SK-N-MC (cell line): ENCODE measurements around the gene HIBCH.

ENCODE experiments used
- DNase-seq: peaks from one replicate; pipeline ENCODE4 v3.0.0-alpha.2; 2011; ENCODE audit warnings: low read depth, low spot score
- H3K27ac ChIP-seq: fragments of 200-600 bp; sonication (generic); 2 replicates; pipeline ENCODE4 v1.5.1; 2016; ENCODE audit warnings: mixed run types
- H3K36me3 ChIP-seq: fragments of 200-600 bp; sonication (generic); 2 replicates; pipeline ENCODE4 v1.6.1; 2017; ENCODE audit warnings: antibody characterized with exemption, low read length, mixed read lengths; ENCODE audit not compliant: insufficient read depth
- H3K4me3 ChIP-seq: fragments of 200-600 bp; sonication (generic); 2 replicates; pipeline ENCODE4 v1.5.1; 2016
- H3K9ac ChIP-seq: fragments of 200-600 bp; sonication (generic); 2 replicates; pipeline ENCODE4 v1.8.0; 2017; ENCODE audit warnings: mixed run types, mixed read lengths; ENCODE audit not compliant: insufficient read length
- H3K9me3 ChIP-seq: fragments of 200-600 bp; sonication (generic); 2 replicates; pipeline ENCODE4 v1.6.1; 2017; ENCODE audit warnings: low read depth, mild to moderate bottlenecking, antibody characterized with exemption, low read length, moderate library complexity, mixed read lengths
- EZH2 ChIP-seq: fragments of 200-600 bp; sonication (generic); IDR thresholded peaks from one replicate; pipeline ENCODE4 v1.6.1; 2017; ENCODE audit warnings: antibody characterized with exemption
- FOXP2 ChIP-seq: optimal IDR thresholded peaks from 2 replicates; pipeline ENCODE3; 2011; ENCODE audit warnings: mild to moderate bottlenecking, moderate library complexity; ENCODE audit not compliant: insufficient read depth; ENCODE audit errors: extremely low read length, control extremely low read depth
- POLR2AphosphoS5 ChIP-seq: IDR thresholded peaks from 2 replicates; pipeline ENCODE4 v1.6.1; 2012; ENCODE audit warnings: mild to moderate bottlenecking, low read depth, low read length, borderline replicate concordance

HIBCH gene

DNA sequence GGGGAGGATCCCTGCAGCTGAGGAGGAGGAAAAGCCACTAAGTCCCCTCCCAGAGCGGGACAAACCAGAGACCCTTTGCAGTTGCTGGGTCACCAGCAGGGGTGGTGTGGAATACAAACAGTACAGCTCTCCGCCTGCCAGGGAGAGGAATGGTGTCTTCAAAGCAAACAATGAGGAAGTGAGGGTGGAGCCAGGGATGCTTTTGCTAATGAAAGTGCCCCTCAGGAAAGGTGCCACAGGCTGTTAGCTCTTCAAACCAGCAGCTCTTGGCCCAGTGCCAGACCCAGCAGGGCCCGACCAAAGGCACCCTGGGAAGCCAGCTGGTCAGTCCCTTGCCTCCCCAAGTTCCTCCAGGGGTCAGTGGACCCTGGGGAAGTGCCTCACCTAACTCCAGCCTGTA is 102.8 kb downstream of the HIBCH start:
- TF ChIP-seq EZH2: no peak
- TF ChIP-seq FOXP2: no peak
- TF ChIP-seq POLR2AphosphoS5: no peak
- H3K27ac ChIP-seq: no peak overlapping the region
- H3K36me3 ChIP-seq: no peaks in the 10 kb centered on the region
- H3K4me3 ChIP-seq: no peak overlapping the region
- no peak overlapping the region for H3K9ac ChIP-seq
- no peaks in the 10 kb centered on the region for H3K9me3 ChIP-seq
- DNase-seq: no peak

DNA sequence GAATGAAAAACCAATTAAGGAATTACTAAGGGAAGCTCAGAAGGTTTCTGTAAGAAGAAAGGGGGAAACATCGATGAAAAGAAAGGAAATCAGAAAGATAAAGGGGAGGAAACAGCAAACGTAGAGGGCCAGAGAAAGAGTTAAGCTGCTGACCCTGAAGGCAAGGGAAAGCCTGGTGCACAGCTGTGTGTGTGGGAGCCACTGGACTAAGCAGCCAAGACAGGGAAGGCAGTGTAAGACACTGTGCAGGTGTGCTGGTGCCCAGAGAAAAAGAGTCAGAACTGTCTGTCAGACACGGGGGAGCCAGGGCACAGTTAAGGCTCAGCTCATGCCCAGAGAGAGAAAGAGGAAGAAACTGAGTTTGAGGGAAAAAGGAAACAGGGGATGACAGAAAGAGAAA is 104.0 kb downstream of the HIBCH start:
- no peak for DNase-seq
- Histone ChIP-seq H3K9ac (no peak overlapping the region), H3K9me3 (no peaks in the 10 kb centered on the region), H3K36me3 (no peaks in the 10 kb centered on the region), H3K4me3 (no peak overlapping the region), H3K27ac (no peak overlapping the region)
- TF ChIP-seq FOXP2 (no peak), EZH2 (no peak), POLR2AphosphoS5 (no peak)

DNA sequence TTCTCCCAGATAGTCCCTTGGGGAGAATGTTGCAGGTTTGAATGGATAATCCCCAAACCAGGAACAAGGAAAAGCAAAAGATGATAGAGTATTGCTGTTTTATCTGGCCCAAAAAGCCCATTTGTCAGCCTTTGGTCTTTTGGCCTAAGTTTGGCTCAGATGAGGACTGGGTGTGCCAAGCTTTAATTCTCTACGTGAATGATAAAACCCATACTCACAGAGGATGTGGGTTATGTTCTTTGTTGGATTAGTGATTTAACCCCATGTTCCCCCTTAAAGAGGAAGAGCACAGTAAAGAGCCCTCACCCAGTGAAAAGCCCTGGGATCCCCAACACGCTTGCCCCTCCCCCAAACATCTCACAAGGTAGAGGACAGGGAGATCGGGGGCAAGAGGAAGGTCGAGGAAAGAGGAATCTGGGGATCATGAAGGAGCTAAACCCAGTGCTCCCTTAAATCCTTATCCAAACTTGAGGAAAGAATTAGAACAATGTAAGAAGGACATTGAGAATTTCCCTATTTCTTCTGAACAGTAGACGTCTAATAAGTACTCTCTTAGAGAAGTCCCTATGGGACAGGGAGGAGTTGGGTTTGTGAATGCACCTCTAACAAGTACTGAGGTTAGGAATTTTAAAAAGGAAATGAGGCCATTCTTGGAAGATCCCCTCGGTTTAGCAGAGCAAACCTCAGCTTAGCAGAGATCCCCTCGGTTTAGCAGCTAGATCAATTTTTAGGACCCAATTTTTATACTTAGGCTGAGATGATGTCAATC is 105.0 kb downstream of the HIBCH start:
- H3K9ac ChIP-seq: no peak overlapping the region
- TF ChIP-seq EZH2 (no peak), FOXP2 (no peak), POLR2AphosphoS5 (no peak)
- H3K36me3 ChIP-seq: no peaks in the 10 kb centered on the region
- DNase-seq: no peak
- no peak overlapping the region for H3K27ac ChIP-seq
- H3K9me3 ChIP-seq: no peaks in the 10 kb centered on the region
- H3K4me3 ChIP-seq: no peak overlapping the region

DNA sequence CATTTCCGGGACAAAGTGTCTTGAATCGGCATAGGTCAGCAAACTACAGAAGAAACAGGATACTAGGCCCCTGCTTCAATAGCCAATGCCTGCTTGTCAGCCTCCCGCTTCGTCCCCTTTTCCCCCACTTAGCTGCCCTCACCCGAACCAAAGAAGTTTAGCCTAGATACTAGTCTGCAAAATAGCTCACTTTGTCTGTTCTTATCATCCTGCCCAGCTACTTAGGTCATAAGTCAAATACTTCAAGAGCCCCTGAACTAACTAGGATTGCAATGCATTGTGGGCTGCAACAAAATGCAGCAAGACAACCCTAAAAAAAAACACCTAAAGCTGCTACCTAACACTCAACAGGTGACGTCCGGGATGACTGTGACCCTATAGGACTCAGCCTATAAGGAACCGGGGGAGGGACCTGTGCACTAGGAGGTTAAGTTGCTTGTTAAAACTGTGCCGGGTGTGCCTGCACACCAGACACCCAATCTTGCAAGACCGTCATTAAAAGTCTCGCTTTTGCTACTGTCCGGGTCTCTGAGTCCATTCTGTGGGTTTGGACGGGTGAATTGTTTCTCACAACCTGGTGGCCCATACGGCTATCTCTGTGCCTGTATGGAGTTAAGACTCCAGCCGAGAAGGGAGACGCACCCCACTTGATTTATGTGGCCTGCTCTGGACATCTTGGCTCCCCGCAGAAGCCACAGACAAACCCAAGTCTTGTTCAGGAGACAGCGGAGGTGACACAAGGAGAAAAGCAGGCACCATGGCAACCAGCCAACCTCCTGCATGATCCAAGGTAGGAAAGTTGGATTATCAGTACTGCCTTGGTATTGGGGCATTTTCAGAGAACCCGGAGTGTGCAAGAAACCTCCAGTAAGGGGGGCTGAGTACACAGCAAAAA is 105.9 kb downstream of the HIBCH start:
- no peak overlapping the region for H3K4me3 ChIP-seq
- H3K36me3 ChIP-seq: no peaks in the 10 kb centered on the region
- TF ChIP-seq EZH2 (no peak), POLR2AphosphoS5 (no peak), FOXP2 (no peak)
- DNase-seq: no peak
- no peak overlapping the region for H3K9ac ChIP-seq
- H3K9me3 ChIP-seq: no peaks in the 10 kb centered on the region
- no peak overlapping the region for H3K27ac ChIP-seq

DNA sequence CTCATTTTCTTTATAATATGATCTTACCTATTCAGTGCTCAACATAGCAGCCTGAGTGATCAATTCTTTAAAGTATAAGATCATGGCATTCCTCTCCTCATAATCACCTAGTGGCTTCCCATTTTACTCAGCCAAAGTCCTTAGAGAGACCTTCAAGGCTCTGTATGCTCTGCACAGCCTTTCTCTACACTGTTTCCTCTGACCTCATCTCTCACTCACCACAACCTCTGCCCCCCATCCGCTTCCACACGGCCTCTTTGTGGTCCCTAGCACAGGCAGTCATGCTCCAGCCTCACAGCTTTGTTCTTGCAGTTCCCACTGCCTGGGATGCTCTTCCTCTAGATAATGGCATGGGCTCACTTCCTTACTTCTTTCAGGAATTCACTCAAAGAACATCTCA is 109.2 kb downstream of the HIBCH start:
- H3K36me3 ChIP-seq: no peaks in the 10 kb centered on the region
- TF ChIP-seq POLR2AphosphoS5: no peak
- no peak for TF ChIP-seq FOXP2
- TF ChIP-seq EZH2: no peak
- H3K9me3 ChIP-seq: no peaks in the 10 kb centered on the region
- no peak for DNase-seq
- H3K27ac ChIP-seq: no peak overlapping the region
- H3K4me3 ChIP-seq: no peak overlapping the region
- no peak overlapping the region for H3K9ac ChIP-seq

DNA sequence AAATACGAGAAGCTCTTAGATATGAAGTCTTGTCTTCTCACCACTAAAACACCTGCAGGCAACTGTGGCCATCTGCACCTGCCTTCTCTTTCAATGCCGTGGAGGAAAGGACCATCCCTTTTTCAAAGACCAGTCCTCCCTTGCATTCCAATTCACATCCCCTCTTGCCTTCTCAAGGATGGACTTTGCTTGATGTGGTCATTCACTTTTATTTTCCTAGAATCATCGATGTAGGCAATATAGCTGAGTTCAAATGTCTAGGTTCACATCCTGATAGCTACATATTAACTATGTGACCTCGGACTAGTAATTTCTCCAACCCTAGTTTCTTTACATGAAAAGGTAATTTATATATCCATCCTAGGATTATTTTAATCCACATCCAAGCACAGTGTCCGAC is 110.1 kb downstream of the HIBCH start:
- Histone ChIP-seq H3K9ac (no peak overlapping the region), H3K27ac (no peak overlapping the region)

DNA sequence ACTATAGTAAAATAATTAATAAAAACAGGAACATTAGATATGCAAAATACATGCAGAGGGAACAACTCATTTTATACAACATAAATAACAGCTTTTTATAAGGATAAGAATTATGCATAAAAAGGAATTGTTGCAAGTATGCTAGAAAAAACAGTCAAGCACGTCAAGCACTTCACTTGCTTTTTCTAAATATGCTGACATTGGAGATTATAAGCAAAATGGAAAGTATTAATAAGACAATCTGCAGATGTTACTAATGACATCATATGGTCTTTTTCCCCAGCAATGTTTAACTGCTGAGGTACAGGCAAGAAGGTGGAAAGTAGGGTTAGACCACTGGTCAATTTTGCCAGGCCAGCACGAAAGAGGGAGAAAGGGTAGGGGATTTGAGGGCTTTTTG is 111.7 kb downstream of the HIBCH start:
- Histone ChIP-seq H3K27ac (no peak overlapping the region), H3K36me3 (no peaks in the 10 kb centered on the region), H3K4me3 (no peak overlapping the region)

More for the DNA sequence above, 110.1 kb downstream of the HIBCH start:
- TF ChIP-seq POLR2AphosphoS5 (no peak), FOXP2 (no peak), EZH2 (no peak)
- Histone ChIP-seq H3K9me3 (no peaks in the 10 kb centered on the region), H3K4me3 (no peak overlapping the region), H3K36me3 (no peaks in the 10 kb centered on the region)
- no peak for DNase-seq

DNA sequence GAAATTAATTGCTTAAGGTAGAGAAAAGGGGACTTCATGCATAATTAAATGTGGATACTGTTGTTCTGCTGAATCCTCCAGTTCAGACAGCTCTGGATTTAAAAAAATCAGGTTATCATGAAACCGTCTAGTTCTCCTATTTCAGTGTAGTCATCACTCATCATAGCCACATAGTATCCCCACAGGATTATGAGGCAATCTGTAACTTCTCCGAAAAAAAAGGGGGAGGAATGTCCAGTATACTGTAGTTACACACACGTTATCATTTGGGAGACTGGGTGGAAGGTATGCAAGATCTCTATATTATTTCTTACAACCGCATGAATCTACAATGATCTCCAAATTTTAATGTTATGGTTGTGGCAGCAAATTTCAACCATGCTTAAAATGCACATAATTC is 114.0 kb downstream of the HIBCH start:
- DNase-seq: no peak
- Histone ChIP-seq H3K27ac (no peak overlapping the region), H3K4me3 (no peak overlapping the region), H3K9me3 (no peaks in the 10 kb centered on the region), H3K9ac (no peak overlapping the region), H3K36me3 (0 out of 2 replicates have a peak, but pooled peaks cover 3% of the 10 kb centered on the region)
- no peak for TF ChIP-seq POLR2AphosphoS5
- no peak for TF ChIP-seq FOXP2
- TF ChIP-seq EZH2: no peak

More for the DNA sequence above, 111.7 kb downstream of the HIBCH start:
- no peaks in the 10 kb centered on the region for H3K9me3 ChIP-seq
- no peak for DNase-seq
- no peak overlapping the region for H3K9ac ChIP-seq
- TF ChIP-seq EZH2: no peak
- TF ChIP-seq FOXP2: no peak

DNA sequence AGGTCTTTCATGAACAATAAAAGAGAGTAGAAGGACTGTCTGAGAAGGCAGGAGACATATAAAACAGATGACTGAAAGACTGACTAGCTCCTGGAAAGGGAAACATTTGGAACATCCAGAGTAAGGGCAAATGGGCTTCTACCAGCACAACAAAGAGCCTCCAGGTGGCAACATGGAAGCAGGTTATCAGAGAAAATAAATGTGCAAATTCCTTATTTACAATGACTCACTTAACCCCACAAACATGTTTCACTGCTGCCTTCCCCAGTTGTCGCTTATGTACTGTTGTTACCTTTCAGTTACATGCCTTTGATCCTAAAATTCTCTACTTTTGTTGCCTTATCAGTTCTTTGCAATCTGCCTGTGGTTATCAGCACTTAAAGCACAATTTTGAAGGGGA is 117.0 kb downstream of the HIBCH start:
- no peak for DNase-seq
- TF ChIP-seq EZH2 (no peak), POLR2AphosphoS5 (no peak), FOXP2 (no peak)
- H3K4me3 ChIP-seq: no peak overlapping the region

More for the DNA sequence above, 117.0 kb downstream of the HIBCH start:
- Histone ChIP-seq H3K36me3 (0 out of 2 replicates have a peak, but pooled peaks cover 7% of the 10 kb centered on the region), H3K9me3 (no peaks in the 10 kb centered on the region), H3K27ac (no peak overlapping the region), H3K9ac (no peak overlapping the region)
